H1 (cell line): ENCODE results near the gene RHOU. TPM values are rescaled to one million over a fixed set of nuclear protein-coding genes. Genes with fewer than 3 reads are reported as not detected.

Experiments
- BCL11A ChIP-seq, 2 experiments: IDR thresholded peaks; one replicate each; pipeline ENCODE4 v1.6.1; 2011; ENCODE audit warnings: low read depth in 2 of 2, low read length in 2 of 2, mild to moderate bottlenecking in 2 of 2
- CHD7 ChIP-seq: fragments of 300-600 bp; sonication (generic); IDR thresholded peaks from 2 replicates; pipeline ENCODE4 v1.7.1; 2012; ENCODE audit warnings: low read length, moderate library complexity, mild to moderate bottlenecking, inconsistent platforms; ENCODE audit not compliant: insufficient replicate concordance
- polyA plus RNA-seq, 7 experiments: library from polyadenylated mRNA; depleted of rRNA in 3 of 7; stranded (reverse) in 5 of 7; unstranded in 2 of 7; fragments of >200 nt in 5 of 7; fragments of 200-250 nt in 2 of 7; gene quantifications; 1 replicate in 5 of 7; 2 replicates in 1 of 7; 4 replicates in 1 of 7; pipeline versions ENCODE4 v1.2.1 to v1.2.3, GENCODE V29; 2011 to 2013; ENCODE audit warnings: missing spikeins in 2 of 7, mixed read lengths in 2 of 7
- total RNA-seq: library from RNA; stranded (reverse); fragmentation: NEBNext Ultra II Directional; extraction: Animal tissue kit (Norgen Biotek cat#: 25700); gene quantifications from 2 replicates; pipeline ENCODE4 v1.2.1, GENCODE V29; 2021

RHOU gene
- total and polyA plus RNA-seq, 2 of the 8 experiments (the other 6 are each of a cell fraction or from before 2014, with no cell fraction given) = 3.0 to 3.4 TPM

GRCh38 chr1:228785366-228786330 lies 50.4 kb downstream of the RHOU start (continued):
- no peak for TF ChIP-seq CHD7
- TF ChIP-seq BCL11A (IDR thresholded peaks at IDR 0.05; ENCODE audit: low read depth in 2 of 2, low read length in 2 of 2) = no peak
